Stimulated activated CD4-positive, alpha-beta T cell treated with anti-CD3 and anti-CD28 coated beads, Interleukin-1b, Interleukin-23, amount 100 ng/mL, for 1 hour (primary cell): ENCODE data around the gene STX17.
A peak's percentile ranks its signal among the peaks of the same experiment; 100 is the strongest.
"Not testable (repeated sequence)": the region's sequence is repeated elsewhere in the genome, so short reads cannot be mapped to it uniquely, and the experiment has no call there.

Experiments
- DNase-seq, 2 donors: peaks; one replicate each; pipeline ENCODE4 v3.0.0-alpha.2; 2020; ENCODE audit warnings: low read depth in 2 of 2

Gene STX17

GRCh38 chr9:99970481-99970880 lies 64.0 kb downstream of the STX17 start:
- no peak for DNase-seq

- no peak for DNase-seq
These were observed 65.0 kb downstream of the STX17 start for GRCh38 chr9:99971410-99971809.

- DNase-seq = no peak
These were observed 67.0 kb downstream of the STX17 start for GRCh38 chr9:99973455-99973854.

- DNase-seq = no peak
These were observed 70.8 kb downstream of the STX17 start for GRCh38 chr9:99977033-99977792.

- no peak for DNase-seq
These were observed 71.8 kb downstream of the STX17 start for GRCh38 chr9:99978221-99978620.

- DNase-seq = no peak
These were observed 74.1 kb downstream of the STX17 start for GRCh38 chr9:99980598-99980997.

GRCh38 chr9:99986642-99987041 lies 80.2 kb downstream of the STX17 start:
- no peak for DNase-seq

GRCh38 chr9:99990508-99990907 lies 84.1 kb downstream of the STX17 start:
- not testable (repeated sequence) for DNase-seq

GRCh38 chr9:99998266-99998665 lies 91.8 kb downstream of the STX17 start:
- no peak for DNase-seq

- no peak for DNase-seq
These were observed 92.4 kb downstream of the STX17 start for GRCh38 chr9:99998866-99999265.

GRCh38 chr9:99999797-100000196 lies 93.3 kb downstream of the STX17 start:
- DNase-seq = no peak

GRCh38 chr9:100011062-100011681 lies 104.7 kb downstream of the STX17 start:
- peak in 1 of 2 donors; percentile 1 for DNase-seq

GRCh38 chr9:100012279-100012678 lies 105.8 kb downstream of the STX17 start:
- DNase-seq = no peak

GRCh38 chr9:100013573-100013972 lies 107.1 kb downstream of the STX17 start:
- no peak for DNase-seq

- no peak for DNase-seq
These were observed 108.4 kb downstream of the STX17 start for GRCh38 chr9:100014846-100015245.

GRCh38 chr9:100019541-100019940 lies 113.1 kb downstream of the STX17 start:
- DNase-seq = no peak
